Endothelial cell of umbilical vein (primary cell): ENCODE results near the gene MAS1L. TPM values are rescaled to one million over a fixed set of nuclear protein-coding genes. Genes with fewer than 3 reads are reported as not detected.

ENCODE experiments used
- BruUV-seq: library from RNA; stranded (reverse); fragments of 400-500 nt; replicated peaks from 2 replicates; lab custom pipeline; 2021; lab: Mats Ljungman, UMichigan
- CTCF ChIA-PET: fragments of 300-600, 350-600 bp; sonication (Branson Sonifier 250); formaldehyde crosslinking; loops from one replicate; lab custom pipeline; 2021; ENCODE audit warnings: antibody characterized with exemption, inconsistent platforms; lab: Charles Lee
- POLR2A ChIA-PET: fragments of 300-600, 350-600 bp; sonication (Branson Sonifier 250); formaldehyde crosslinking; loops from one replicate; lab custom pipeline; 2021; ENCODE audit warnings: antibody characterized with exemption, inconsistent platforms; lab: Charles Lee
- DNase-seq: peaks from one replicate; pipeline ENCODE4 v3.0.0-alpha.2; 2011; ENCODE audit warnings: low read depth, low spot score
- FAIRE-seq: peaks from 2 replicates; lab custom pipeline; 2011; peaks lifted over from hg19 to GRCh38; lab: Jason Lieb, UNC
- H2AFZ ChIP-seq: 2 replicates; pipeline ENCODE4 v1.6.0; 2012; ENCODE audit warnings: low read depth, low read length, control low read depth, inconsistent platforms
- H3K27ac ChIP-seq: 2 replicates; pipeline ENCODE4 v1.5.1; 2011; ENCODE audit warnings: low read depth, mild to moderate bottlenecking, control low read depth, low read length, moderate library complexity; ENCODE audit not compliant: insufficient read depth
- H3K27me3 ChIP-seq, 2 experiments: 2 replicates each; pipeline versions ENCODE4 v1.6.0 to v1.6.1; 2011; ENCODE audit warnings: low read length in 2 of 2, mixed read lengths in 1 of 2; ENCODE audit not compliant: control insufficient read depth in 2 of 2, insufficient read depth in 2 of 2
- H3K36me3 ChIP-seq, 2 experiments: 2 replicates in 1 of 2; 3 replicates in 1 of 2; pipeline ENCODE4 v1.5.1; 2011; ENCODE audit warnings: low read length in 2 of 2, mild to moderate bottlenecking in 1 of 2, moderate library complexity in 1 of 2; ENCODE audit not compliant: control insufficient read depth in 2 of 2, insufficient read depth in 2 of 2; ENCODE audit errors: extremely low read depth in 1 of 2
- H3K4me1 ChIP-seq: 3 replicates; pipeline ENCODE4 v1.5.1; 2011; ENCODE audit warnings: mild to moderate bottlenecking, low read length; ENCODE audit not compliant: control insufficient read depth, insufficient read depth; ENCODE audit errors: extremely low read depth
- H3K4me2 ChIP-seq: 2 replicates; pipeline ENCODE4 v1.6.1; 2011; ENCODE audit warnings: low read length, control low read depth, mixed read lengths; ENCODE audit not compliant: insufficient read depth
- H3K4me3 ChIP-seq, 3 experiments: fragments of 200-600 bp in 1 of 3; sonication (generic), shearing (Covaris generic) in 1 of 3; replicated peaks in 1 of 3; 2 replicates each; pipeline ENCODE4 v1.5.1; 2011 to 2016; ENCODE audit warnings: control low read depth in 3 of 3, low read length in 3 of 3, mild to moderate bottlenecking in 2 of 3, inconsistent platforms in 1 of 3, low read depth in 1 of 3, moderate library complexity in 1 of 3; ENCODE audit not compliant: insufficient read depth in 1 of 3
- H3K79me2 ChIP-seq: 2 replicates; pipeline ENCODE4 v1.6.0; 2012; ENCODE audit warnings: low read length, inconsistent platforms; ENCODE audit not compliant: control insufficient read depth, insufficient read depth
- H3K9ac ChIP-seq: replicated peaks from 2 replicates; pipeline ENCODE3; 2011; ENCODE audit warnings: low read length, control low read depth; ENCODE audit not compliant: insufficient read depth; ENCODE audit errors: extremely low read depth
- H3K9me1 ChIP-seq: replicated peaks from 3 replicates; pipeline ENCODE4 v1.6.0; 2011; ENCODE audit warnings: mild to moderate bottlenecking, low read length; ENCODE audit not compliant: control insufficient read depth, insufficient read depth; ENCODE audit errors: extremely low read depth
- H3K9me3 ChIP-seq: replicated peaks from 2 replicates; pipeline ENCODE4 v1.5.1; 2012; ENCODE audit warnings: low read length, inconsistent platforms; ENCODE audit not compliant: control insufficient read depth, insufficient read depth
- H4K20me1 ChIP-seq: replicated peaks from 2 replicates; pipeline ENCODE3; 2011; ENCODE audit warnings: mild to moderate bottlenecking, low read length; ENCODE audit not compliant: control insufficient read depth, insufficient read depth; ENCODE audit errors: extremely low read depth
- CTCF ChIP-seq, 2 donors: IDR thresholded peaks; 1 replicate in 1 of 2; 2 replicates in 1 of 2; pipeline ENCODE4 v1.5.1; 2011; ENCODE audit warnings: low read length in 2 of 2, mild to moderate bottlenecking in 2 of 2, moderate library complexity in 2 of 2, control low read depth in 1 of 2, inconsistent platforms in 1 of 2, low read depth in 1 of 2; ENCODE audit not compliant: insufficient read depth in 1 of 2; ENCODE audit errors: extremely low read depth in 1 of 2
- EZH2 ChIP-seq: IDR thresholded peaks from 2 replicates; pipeline ENCODE4 v1.6.1; 2012; ENCODE audit warnings: borderline replicate concordance, low read depth, mild to moderate bottlenecking, moderate library complexity, low read length, inconsistent platforms; ENCODE audit not compliant: severe bottlenecking
- FOS ChIP-seq: IDR thresholded peaks from 2 replicates; pipeline ENCODE4 v1.6.1; 2011; ENCODE audit warnings: mild to moderate bottlenecking, low read length, moderate library complexity, borderline replicate concordance; ENCODE audit not compliant: insufficient read depth
- GATA2 ChIP-seq: IDR thresholded peaks from 2 replicates; pipeline ENCODE4 v1.7.0; 2011; ENCODE audit warnings: low read depth, mild to moderate bottlenecking, moderate library complexity, mixed read lengths, low read length; ENCODE audit not compliant: insufficient read length, insufficient read depth
- JUN ChIP-seq: IDR thresholded peaks from 2 replicates; pipeline ENCODE4 v1.6.1; 2011; ENCODE audit warnings: borderline replicate concordance, low read depth; ENCODE audit not compliant: insufficient read length, insufficient read depth
- MAX ChIP-seq: IDR thresholded peaks from 2 replicates; pipeline ENCODE4 v1.6.1; 2011; ENCODE audit not compliant: insufficient read depth, insufficient read length
- MYC ChIP-seq: IDR thresholded peaks from one replicate; pipeline ENCODE4 v1.6.1; 2011; ENCODE audit warnings: mild to moderate bottlenecking, low read depth, low read length
- POLR2A ChIP-seq: IDR thresholded peaks from 2 replicates; pipeline ENCODE4 v1.6.1; 2012; ENCODE audit warnings: low read depth, mild to moderate bottlenecking, control low read depth, low read length
- POLR2AphosphoS5 ChIP-seq: IDR thresholded peaks from 2 replicates; pipeline ENCODE4 v1.6.1; 2012; ENCODE audit warnings: low read depth, mild to moderate bottlenecking, control low read depth, low read length, moderate library complexity; ENCODE audit not compliant: insufficient read depth
- dilution Hi-C: fragments of 300-500 bp; cut with MboI; formaldehyde crosslinking; loops from one replicate; pipeline ENCODE4 v1.15.0; 2019; ENCODE audit warnings: low sequenced_read_pairs; ENCODE audit not compliant: extremely low pct_ligation_motif_present
- intact Hi-C: fragments of 100-400 bp; cut with micrococcal nuclease; formaldehyde crosslinking; loops from one replicate; pipeline ENCODE4 v1.10.0; 2022
- polyA plus RNA-seq, 4 experiments: library from polyadenylated mRNA; depleted of rRNA in 3 of 4; stranded (reverse) in 3 of 4; unstranded in 1 of 4; fragments of >200 nt; gene quantifications; 2 replicates each; pipeline versions ENCODE4 v1.2.1 to v1.2.3, GENCODE V29; 2011 to 2012; ENCODE audit warnings: missing spikeins in 1 of 4
- total RNA-seq: library from RNA; stranded (reverse); gene quantifications from 2 replicates; pipeline ENCODE4 v1.2.3, GENCODE V29; 2021

The MAS1L gene
- total and polyA plus RNA-seq, 2 donors (not counting 3 experiments of a cell fraction or from before 2014, with no cell fraction given), result not detected

- intact Hi-C loops (no loop called here), dilution Hi-C loops (no loop called here)
- Histone ChIP-seq H3K9ac (no peak overlapping the region), H3K4me2 (no peak overlapping the region), H3K27me3 (no peaks in the 10 kb centered on the region), H3K9me1 (no peaks in the 10 kb centered on the region), H3K9me3 (no peaks in the 10 kb centered on the region), H2AFZ (no peak overlapping the region), H4K20me1 (no peaks in the 10 kb centered on the region), H3K79me2 (no peaks in the 10 kb centered on the region), H3K4me3 (no peak overlapping the region), H3K36me3 (no peaks in the 10 kb centered on the region), H3K27ac (no peak overlapping the region), H3K4me1 (no peaks in the 10 kb centered on the region)
- FAIRE-seq (no peak), DNase-seq (no peak)
- ChIA-PET POLR2A (no interaction called here), CTCF (no interaction called here)
- no TSS peak for BruUV-seq
- TF ChIP-seq CTCF (IDR thresholded peaks at IDR 0.05; ENCODE audit: extremely low read depth in 1 of 2, insufficient read depth in 1 of 2, low read depth in 1 of 2, low read length in 2 of 2), result no peak
- TF ChIP-seq POLR2A, result no peak
- no peak for TF ChIP-seq JUN
Measured at GRCh38 chr6:29491574-29491973, 3.8 kb upstream of the MAS1L start.

- DNase-seq (no peak), FAIRE-seq (no peak)
- H3K27ac ChIP-seq, result no peak overlapping the region
- no peaks in the 10 kb centered on the region for H3K4me1 ChIP-seq
- TF ChIP-seq POLR2AphosphoS5 (no peak), MYC (no peak), GATA2 (no peak), FOS (no peak), EZH2 (no peak), JUN (no peak), CTCF (IDR thresholded peaks at IDR 0.05; ENCODE audit: extremely low read depth in 1 of 2, insufficient read depth in 1 of 2, low read depth in 1 of 2, low read length in 2 of 2) (no peak), POLR2A (no peak), MAX (no peak)
- H4K20me1 ChIP-seq, result no peaks in the 10 kb centered on the region
- no TSS peak for BruUV-seq
- H3K36me3 ChIP-seq, result no peaks in the 10 kb centered on the region
- ChIA-PET CTCF (no interaction called here), POLR2A (no interaction called here)
- dilution Hi-C loops (no loop called here), intact Hi-C loops (no loop called here)
- H3K9me1 ChIP-seq, result no peaks in the 10 kb centered on the region
- no peak overlapping the region for H3K9ac ChIP-seq
- no peaks in the 10 kb centered on the region for H3K27me3 ChIP-seq
- no peaks in the 10 kb centered on the region for H3K9me3 ChIP-seq
- no peak overlapping the region for H3K4me2 ChIP-seq
- no peak overlapping the region for H3K4me3 ChIP-seq
- H2AFZ ChIP-seq, result no peak overlapping the region
- H3K79me2 ChIP-seq, result no peaks in the 10 kb centered on the region
Measured at GRCh38 chr6:29490552-29490951, 2.8 kb upstream of the MAS1L start.
